HG02571 (cell line): Measurements from ENCODE around the gene TLCD5.

Experiments used
- ATAC-seq: cut with Tn5 transposase; IDR thresholded peaks from one replicate; pipeline ENCODE4 v1.9.1; 2021; ENCODE audit warnings: mild to moderate bottlenecking, moderate library complexity; ENCODE audit not compliant: unreplicated experiment

TLCD5 gene

DNA sequence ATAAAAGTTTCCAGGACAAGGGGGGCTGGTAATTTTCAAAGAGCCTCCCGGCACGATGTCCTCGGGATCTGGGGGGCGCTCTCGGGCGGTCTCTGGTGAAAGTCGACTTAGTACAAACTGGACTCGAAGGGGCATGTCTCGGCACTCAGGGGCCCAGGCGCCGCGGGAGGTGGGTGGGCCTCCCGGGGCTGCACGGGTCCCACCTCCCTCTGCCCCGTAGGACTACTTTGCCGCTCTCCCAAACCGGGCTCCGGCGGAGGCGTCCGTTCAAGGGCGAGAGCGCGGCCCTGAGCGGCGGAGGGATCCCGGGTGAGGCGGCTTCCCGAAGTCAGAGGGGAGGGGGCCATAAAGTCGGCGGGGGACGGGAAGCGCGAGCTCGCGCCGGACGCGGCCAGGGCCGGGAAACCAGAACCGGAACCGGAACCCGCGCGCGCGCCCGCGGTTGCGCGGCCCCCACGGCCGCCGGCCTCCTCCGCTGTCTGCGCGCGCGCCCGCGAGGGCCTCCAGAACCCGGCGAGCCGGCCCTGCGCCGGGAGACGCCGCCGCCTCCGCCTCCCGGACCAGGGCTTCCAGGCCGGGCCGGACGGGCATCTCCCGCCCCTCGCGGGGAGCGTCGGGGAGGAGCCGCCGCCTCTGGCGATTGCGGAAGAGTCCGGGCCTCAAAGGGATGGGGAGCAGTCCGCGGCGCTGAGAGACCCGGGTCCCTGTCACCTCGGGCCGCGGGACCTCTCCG is 11.0 kb downstream of the TLCD5 start, which contains the start of gene ARHGEF12:
Gene ARHGEF12, plus strand, starts transcription at position 506 of the 733 bp plus-strand sequence. CDS start 831 bp downstream, outside the sequence.
- ATAC-seq = peak; percentile 62

DNA sequence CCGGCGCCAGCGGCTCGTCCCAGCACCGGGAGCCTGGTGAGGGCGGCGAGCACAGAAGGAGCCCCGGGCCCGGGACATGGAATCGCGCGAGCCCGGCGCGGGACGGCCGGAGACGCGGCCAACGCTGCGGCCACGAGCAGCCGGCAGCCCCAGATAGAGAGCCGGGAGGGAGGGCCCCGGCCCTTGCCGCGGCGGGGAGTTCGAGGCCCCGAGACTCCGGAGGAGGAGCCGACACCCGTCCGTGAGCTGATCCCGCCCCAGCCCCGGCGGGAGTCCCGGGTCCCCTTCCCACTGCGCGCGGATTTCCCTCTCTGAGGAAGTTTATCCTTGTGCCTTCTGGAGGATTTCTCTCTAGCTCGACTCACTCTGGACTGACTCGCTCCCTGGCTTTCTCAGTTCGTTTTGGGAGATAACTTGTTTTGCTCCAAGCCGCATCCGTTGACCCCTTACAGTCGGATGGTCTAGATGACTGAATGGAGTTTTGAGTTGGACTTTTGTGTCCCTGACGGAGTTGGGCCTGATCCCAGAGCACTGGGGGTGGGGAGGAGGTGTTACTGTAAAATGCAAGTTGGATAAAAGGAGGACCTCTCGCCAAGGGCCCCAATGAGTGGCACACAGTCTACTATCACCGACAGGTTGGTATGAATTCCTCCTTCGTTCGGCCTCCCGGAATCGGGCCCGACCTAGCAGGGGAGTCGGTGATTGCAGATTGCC is 11.7 kb downstream of the TLCD5 start:
- ATAC-seq = peak; percentile 26

DNA sequence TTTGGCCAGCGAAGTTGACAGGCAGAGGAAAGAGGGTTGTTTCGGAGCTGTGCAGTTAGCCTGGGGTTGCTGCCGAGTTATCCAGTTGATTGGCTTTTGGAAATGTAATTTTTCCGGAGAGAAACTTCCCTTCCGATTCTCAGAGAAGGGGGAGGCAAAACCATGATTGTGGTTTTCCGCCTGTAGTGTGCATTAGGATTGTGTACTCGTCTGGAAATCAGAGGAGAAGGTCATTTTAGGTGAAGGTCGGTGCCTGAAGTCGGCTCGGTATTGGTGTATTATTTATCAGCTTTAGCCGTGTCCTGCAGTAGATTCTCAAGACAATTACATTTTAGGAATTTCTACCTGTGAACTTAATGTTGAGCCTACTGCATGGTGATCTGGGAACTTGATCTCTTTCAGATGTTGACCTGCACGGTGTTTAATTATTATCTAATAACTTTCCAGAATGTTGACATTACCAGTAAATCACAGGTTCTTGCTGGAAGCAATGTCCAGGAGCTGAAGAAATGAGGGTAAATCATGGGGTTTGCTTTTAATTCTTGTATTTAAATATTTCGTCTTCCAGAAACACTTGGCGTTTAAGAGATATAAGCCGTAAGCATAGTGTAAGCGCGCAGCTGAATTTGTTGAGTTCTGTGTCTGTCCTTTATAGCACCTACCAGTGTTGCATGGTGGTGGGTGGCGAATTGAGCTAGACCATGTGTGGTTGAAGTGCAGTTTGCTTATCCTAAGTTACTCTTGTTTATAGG is 12.4 kb downstream of the TLCD5 start:
- ATAC-seq = no peak

DNA sequence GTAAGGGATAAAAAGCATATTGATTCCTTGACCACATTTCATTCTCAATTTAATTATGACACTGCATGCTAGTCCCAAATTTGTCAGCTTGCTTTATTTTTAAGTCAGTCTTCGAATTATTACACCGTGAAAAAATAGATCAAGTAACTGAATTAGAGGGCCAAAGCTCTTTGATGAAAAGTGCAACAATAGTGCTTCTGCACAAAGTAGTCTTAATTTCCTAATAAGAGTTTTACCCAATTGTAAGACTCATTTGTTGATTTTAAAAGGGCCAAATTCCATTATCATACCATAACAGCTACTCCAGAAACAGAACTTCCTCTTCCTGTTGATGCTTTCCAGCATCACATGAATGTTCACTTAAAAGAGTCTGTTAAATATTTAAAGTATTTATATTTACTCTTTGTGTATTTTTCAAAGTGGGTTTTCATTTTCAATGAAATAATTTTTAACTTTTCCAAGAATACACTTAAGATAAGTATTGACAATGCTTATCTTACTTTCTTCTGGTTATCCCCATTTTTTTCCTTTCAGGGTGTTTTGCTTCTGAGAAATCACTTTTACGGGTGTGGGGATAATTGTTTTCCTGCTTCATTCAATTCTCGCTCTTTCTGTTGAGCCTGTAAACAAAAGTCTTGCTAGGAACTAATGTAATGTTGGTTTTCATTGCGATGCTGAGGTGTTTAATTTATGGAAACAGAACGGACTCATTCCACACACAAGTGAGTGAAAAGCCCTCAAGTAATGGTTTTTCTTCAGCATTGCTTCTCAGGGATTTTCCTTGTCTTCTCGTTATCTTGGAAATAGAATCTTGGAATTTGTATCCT is 13.2 kb downstream of the TLCD5 start:
- ATAC-seq = no peak

DNA sequence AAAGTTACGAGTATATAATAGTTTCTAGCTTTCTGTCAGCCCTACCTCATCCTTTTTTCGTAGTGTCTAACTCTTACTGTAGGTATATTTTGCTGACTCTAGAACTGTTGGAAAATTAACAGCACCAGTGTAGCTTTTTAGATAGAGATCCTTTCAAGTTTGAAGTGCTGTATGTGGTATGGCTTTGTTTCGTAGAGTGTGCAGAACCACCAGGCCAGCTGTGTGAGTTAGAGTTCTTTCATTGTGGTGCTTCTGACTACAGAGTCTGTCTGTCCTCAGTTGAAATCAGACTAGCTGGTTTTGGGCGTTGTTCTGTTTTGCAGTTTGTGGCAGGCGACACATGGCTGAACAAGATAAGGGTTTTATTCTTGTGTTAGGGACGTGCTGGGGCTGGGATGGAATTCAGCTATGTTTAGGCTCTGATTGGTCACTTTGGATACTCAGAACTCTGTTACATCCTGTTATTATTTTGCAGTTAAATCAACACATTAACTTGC is 14.3 kb downstream of the TLCD5 start:
- no peak for ATAC-seq

DNA sequence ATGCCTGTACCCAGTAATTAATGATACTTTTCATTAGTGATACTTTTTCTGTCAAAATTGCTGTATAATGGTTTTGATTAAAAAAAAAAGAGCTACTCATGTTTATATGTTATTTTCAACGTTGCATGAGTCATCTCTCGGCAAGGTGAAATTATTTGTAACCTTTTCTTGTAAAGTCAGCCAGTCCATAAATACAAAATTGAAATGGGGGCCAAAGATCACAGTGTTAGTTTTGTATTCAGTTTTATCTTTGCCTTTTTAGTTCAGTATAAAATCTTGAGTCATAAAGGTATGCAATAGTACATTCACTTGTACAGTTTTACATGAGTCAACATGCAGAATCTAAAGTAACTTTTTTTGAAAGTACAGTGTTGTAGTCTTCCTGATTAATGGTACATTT is 15.4 kb downstream of the TLCD5 start:
- no peak for ATAC-seq

DNA sequence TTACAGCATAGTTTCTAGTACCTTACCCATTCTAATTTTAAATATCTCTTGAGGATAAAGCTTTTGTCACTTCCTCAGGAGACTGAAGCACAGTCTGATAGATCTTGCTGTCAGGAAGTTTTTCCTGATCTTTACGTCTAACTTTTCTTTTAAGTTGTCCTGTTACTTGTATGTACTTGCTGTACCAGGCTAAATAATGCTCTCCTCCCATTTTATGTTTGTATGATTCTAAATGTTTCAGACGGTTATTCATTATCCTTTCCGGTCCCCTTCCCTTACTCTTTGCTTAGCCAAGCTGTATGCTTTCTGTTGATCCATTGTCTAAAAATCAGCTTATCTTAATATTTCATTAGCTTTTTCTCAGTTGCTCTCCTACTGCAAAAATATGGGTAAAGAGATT is 17.1 kb downstream of the TLCD5 start:
- ATAC-seq = no peak

DNA sequence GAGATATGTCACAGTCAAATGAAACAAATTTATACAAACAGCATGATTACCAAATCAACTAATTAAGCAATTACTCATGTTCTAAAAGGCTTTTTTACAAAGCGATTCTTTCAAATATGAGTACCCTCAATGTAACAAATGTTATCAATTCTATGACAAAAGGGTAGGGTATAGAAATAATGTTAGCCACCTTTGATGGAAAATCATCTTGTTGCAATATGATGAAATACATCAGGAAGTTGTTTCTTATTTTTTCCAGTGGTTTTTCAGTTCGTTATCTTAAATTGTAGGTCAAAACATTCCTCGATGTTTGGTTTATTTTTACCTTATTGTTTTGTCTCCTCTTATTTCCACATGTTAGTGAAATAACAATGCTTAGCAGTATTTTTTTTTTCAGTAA is 17.6 kb downstream of the TLCD5 start:
- ATAC-seq = no peak

DNA sequence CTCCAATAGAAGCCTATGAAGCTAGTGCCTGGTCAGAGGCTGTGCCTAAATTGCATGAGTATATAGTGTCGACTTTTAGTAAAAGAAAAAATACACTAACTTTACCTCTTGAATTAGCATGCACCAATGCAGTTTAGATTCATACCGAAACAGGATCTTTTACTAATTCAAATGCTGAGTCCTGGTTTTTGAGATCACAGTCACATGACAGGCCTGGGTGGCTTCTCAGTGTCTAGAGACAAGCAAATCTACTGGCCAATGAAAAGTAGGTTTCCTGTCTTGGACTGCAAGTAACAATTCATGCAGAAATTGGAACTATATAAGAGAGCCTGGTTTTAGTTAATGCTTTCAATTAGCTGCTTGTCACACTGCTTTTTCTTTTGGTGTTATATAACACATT is 18.3 kb downstream of the TLCD5 start:
- ATAC-seq = no peak

DNA sequence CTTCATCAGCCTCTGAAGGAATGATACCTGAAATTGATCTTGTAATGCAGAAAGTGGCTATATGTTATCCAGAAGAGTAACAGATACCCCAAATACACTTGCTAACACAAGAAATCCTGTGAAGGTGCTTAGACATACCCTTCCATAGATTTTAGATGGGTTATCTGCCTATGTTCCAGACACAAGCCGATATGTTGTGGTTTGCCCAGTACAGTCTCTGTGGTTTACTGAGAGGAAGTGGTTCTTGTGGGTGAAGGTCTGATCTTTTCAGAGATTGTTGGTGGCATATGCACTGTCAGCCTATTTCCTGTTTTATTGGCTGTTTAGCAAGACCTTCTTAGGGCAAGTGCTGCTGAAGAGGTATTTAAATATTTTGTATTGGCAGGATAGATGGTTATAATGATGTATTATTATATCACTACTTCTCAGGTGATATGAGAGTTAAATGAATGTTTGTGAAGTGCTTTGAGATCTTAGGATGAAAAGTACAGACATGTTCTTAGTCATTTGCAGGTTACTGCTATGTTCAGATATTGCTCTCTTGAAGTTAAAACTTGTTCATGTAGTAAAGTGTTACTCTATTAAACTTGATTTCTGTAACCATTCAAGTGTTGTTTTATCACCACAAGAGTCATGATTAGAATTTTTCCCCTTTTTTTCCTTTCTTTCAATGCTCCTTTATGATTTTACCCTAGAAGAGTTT is 19.4 kb downstream of the TLCD5 start:
- peak; percentile 92 for ATAC-seq

DNA sequence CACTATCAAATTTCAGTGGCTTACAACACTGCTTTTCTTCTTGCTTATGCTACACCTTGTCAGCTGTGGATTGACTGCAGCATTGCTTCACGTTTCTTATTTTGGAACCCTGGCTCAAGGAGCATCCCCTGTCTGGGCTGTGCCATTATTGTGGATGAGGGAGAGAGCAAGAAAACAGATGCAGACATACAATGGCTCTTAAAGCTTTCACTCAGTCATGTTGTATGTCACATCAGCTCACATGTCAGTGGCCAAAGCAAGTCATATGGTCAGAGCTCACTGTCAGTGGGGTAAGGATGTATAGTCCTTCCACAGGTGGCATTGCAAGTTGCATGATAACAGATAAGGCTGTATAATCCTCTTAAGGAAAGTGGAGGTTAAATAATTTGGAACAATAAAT is 21.1 kb downstream of the TLCD5 start:
- no peak for ATAC-seq

DNA sequence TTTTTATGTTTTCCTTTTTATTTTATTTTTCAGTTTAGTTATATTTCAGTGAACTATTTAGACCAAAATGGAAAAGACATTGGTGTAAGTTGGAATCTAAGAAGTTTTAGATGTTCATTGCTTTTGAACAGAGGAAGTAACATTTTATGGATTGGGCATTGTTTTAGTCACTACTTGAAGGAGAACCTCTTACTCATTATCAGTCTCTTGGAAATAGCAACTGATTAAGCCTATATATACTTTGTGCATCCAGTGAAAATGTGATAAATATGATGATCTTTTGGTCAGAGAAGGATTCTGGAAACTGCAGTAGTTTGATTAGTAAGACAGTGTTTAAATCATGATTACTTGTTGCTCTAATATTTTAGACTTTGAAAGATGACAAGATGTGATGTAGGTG is 25.5 kb downstream of the TLCD5 start:
- ATAC-seq = no peak

DNA sequence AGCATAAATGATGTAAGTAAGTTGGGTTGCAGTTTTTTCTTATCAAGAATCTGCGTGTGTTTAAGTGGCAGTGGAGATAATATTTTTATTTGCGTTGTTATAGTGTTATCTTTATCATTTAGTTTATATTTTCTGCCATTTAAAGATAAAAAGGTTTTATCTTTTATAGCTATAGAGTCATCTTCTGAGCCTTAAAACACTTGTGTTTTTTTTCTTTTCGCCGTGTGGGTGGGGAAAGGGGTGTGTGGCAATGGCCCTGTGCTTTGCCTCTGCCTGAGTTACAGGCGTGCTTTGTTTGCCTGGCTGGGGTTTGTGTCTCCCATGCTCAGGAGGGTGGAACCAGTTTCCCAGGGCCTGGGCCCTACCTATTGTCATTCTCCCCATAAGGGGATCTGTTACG is 27.3 kb downstream of the TLCD5 start:
- no peak for ATAC-seq

DNA sequence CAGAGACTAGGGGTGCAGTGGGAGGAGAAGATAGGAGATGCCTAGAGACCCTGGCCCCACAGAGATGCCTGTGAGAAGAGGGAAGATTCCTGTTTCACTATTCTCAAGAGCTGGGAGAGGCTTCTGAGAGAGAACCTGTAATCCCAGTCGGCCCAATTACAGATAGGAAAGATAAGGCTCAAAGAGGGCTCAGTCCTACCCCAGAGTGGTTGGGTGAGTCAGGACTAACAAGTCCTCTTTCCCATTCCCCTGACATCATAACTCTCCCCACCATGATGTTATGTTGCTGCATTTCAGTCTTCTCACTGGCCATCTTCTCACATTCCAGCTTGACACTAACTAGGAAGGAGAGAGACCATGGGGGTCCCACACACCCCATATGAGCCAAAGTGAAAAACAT is 29.0 kb downstream of the TLCD5 start:
- no peak for ATAC-seq

DNA sequence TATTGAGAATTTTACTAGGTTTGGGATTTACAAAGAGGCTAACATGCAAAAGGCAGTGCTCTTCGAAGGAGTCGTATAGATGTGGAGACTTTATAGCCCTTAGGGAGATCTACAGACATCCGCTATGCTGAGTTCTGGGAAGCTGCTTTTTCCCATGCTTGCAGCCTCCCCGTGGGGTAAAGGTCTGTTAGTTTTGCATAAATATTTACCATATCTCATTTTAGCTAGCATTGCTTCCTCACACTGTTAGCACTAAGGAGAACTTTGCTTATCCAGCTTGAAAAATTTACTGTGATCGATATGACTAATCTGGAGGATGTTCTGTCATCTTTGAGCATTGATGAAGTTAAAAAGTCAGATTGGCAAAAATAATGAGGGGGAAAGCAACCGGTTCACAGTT is 29.7 kb downstream of the TLCD5 start:
- ATAC-seq = no peak

DNA sequence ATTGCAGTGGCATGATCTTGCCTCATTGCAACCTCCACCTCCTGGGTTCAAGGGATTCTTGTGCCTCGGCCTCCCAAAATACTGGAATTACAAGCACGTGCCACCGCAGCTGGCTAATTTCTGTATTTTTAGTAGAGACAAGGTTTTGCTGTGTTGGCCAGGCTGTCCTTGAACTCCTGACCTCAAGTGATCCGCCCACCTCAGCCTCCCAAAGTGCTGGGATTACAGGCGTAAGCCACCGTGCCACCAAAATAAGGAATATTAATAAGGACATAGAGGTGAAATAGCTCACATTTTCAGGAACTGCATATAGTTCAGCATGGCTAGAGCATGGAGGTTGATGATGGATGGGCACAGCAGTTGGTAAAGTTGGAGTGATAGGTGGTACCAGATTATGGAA is 32.5 kb downstream of the TLCD5 start:
- ATAC-seq = no peak

DNA sequence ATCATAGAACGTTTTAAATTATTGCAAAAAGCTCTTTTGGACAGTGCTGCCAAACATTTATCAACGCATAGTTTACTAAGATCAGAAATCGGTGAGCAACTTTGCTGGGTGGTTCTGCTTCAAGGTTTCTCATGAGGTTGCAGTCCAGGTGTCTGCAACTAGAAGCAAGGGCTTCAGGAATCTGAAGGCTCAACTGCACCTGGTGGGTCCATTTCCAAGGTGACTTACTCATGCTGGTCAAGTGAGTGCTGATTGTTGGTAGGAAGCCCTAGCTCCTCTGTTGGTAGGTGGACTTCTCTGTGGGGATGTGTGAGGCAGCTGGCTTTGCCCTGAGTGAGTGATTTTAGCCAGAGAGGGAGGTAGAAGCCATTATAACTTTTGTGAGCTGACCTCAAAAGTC is 33.6 kb downstream of the TLCD5 start:
- ATAC-seq = no peak

DNA sequence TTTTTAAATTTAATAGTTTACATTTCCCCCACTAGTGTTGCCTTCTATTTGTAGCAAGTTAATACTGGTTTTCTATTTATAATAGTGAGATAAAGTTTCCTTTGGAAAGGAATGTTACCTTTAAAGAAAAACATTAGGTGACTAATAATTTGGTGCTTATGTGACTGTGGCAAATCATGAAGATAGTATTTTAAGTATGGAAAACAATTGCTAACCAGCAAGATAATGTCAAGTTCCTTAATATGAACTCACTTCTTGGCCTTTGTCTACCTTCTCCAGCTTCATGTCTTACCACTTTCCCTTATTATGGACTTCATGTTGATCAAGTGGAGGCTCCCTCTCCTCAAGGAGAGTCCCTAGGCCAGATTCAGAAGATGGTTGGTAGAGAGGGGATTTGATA is 38.3 kb downstream of the TLCD5 start:
- no peak for ATAC-seq

DNA sequence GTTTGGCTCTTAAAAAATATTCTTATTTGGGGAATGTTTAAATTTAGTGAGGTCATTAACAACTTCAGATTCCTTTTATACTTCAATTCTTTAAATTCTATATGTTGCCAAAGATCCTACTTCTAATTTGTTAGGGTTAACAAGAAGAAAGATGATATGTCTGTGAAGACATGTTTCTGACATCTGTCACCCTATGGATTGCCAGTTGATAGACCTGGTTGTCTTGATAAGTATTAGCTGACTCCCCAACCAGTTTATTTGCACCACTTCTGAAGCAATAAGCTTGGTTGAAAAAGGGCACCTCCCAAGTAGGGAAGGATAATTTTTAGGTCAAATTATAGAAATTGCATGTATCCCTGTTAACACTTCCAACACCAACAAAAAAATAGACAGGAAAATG is 40.4 kb downstream of the TLCD5 start:
- ATAC-seq = no peak

DNA sequence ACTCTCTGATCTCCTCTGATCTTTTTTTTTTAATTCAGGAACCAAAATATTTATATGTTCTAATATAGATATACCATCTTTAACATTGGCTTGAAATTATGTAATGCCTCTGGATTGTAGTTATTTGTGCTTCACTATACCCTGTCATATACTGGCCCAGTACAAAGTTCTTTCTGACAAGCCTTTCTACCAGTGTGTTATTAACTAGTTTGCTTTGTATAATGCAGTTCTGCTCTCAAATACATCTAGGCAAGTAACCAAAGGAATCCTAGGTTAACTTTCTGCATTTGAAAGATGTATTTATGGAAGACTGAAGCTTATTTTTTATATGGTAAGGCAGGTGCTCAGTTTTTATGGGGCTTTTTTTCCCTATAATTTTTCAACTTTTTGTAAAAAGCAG is 47.2 kb downstream of the TLCD5 start:
- no peak for ATAC-seq
